ENCODE data around the gene SEPTIN14.

GRCh38 chr7:55778631-55779030, 83.9 kb downstream of the SEPTIN14 start:
- TF ChIP-seq GATA3 (IDR thresholded peaks at IDR 0.05; ENCODE audit: low read depth, low read length) (no peak), GATA2 (IDR thresholded peaks at IDR 0.05; ENCODE audit: low read depth, low read length) (no peak)

Data from SH-SY5Y (cell line).